Measurements from ENCODE around the gene SLC12A4.

DNA sequence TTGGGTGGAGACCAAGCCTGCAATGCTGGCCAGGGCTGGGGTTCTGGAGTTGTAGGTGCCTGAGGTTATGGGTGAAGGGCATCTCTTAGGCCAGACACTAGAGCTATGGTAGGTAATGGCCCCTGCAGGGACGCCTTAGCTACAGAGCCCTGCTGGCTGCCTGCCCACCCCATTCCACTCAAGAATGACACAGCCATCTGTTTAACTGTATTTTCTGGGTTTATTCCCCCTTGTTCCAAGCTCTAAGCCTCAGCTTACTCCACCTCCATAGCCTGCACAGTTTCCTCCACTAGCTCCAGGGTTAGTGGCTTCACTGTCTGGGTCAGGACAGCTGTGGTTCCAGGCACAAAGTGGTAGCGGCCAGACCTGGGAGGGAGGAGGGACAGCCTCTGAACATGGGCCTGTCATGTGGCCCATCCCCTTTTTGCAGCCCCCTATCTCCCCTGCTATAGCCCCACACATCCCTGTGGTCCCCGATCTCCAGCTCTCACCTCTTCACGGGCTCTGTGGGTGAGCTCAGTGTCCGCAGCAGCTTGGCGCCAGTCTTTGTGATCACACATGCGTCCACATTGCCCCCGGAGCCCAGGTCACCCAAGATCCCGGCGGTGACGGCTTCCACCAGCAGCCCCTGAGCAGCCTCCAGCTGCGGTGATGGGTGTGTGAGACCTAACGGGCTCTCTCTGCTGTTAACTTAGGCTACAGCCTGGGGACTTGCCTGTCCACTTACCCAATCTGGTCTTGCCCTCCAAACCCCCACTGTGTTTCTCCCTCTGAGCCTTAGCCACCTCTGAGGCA, 33.9 kb downstream of the SLC12A4 start:
- TF ChIP-seq, protein P1, sequence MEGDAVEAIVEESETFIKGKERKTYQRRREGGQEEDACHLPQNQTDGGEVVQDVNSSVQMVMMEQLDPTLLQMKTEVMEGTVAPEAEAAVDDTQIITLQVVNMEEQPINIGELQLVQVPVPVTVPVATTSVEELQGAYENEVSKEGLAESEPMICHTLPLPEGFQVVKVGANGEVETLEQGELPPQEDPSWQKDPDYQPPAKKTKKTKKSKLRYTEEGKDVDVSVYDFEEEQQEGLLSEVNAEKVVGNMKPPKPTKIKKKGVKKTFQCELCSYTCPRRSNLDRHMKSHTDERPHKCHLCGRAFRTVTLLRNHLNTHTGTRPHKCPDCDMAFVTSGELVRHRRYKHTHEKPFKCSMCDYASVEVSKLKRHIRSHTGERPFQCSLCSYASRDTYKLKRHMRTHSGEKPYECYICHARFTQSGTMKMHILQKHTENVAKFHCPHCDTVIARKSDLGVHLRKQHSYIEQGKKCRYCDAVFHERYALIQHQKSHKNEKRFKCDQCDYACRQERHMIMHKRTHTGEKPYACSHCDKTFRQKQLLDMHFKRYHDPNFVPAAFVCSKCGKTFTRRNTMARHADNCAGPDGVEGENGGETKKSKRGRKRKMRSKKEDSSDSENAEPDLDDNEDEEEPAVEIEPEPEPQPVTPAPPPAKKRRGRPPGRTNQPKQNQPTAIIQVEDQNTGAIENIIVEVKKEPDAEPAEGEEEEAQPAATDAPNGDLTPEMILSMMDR (IDR thresholded peaks at IDR 0.05): no peak
- TF ChIP-seq POLR2A (IDR thresholded peaks at IDR 0.05) (no peak), POLR2AphosphoS5 (IDR thresholded peaks at IDR 0.05) (no peak)
